ENCODE measurements around the gene SGF29.

DNA sequence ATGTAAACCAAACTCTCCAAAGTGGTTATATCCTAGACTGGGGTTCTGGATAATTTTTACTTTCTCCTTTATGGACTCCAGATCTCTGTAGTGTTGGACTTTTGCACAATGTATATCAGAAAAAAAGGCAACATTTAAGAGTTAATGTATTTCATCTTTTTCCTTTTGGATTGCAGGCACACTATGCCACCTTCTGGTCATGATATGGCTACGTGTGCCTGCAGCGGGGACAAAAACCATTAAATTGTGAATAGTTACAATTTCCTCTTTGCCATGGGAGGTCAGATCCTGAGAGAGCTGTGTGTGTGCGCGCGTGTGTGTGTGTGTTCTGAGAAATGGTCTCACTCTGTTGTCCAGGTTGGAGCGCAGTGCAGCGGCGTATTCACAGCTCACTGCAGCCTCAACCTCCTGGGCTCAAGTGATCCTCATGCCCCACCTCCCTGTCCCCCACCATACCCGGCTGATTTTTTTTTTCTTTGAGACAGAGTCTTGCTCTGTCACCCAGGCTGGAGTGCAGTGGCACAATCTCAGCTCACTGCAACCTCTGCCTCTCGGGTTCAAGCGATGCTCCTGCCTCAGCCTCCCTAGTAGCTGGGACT, 4.3 kb upstream of the SGF29 start:
- TF ChIP-seq, protein P1, sequence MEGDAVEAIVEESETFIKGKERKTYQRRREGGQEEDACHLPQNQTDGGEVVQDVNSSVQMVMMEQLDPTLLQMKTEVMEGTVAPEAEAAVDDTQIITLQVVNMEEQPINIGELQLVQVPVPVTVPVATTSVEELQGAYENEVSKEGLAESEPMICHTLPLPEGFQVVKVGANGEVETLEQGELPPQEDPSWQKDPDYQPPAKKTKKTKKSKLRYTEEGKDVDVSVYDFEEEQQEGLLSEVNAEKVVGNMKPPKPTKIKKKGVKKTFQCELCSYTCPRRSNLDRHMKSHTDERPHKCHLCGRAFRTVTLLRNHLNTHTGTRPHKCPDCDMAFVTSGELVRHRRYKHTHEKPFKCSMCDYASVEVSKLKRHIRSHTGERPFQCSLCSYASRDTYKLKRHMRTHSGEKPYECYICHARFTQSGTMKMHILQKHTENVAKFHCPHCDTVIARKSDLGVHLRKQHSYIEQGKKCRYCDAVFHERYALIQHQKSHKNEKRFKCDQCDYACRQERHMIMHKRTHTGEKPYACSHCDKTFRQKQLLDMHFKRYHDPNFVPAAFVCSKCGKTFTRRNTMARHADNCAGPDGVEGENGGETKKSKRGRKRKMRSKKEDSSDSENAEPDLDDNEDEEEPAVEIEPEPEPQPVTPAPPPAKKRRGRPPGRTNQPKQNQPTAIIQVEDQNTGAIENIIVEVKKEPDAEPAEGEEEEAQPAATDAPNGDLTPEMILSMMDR (IDR thresholded peaks at IDR 0.05): peak; percentile 37 to 84 (median 78)
- TF ChIP-seq POLR2A (IDR thresholded peaks at IDR 0.05): no peak
